ENCODE measurements around the gene GPR78. TPM values are rescaled to one million over a fixed set of nuclear protein-coding genes. Genes with fewer than 3 reads are reported as not detected.

GPR78 gene
- total RNA-seq, 2 donors from 2014 or later: not detected

DNA sequence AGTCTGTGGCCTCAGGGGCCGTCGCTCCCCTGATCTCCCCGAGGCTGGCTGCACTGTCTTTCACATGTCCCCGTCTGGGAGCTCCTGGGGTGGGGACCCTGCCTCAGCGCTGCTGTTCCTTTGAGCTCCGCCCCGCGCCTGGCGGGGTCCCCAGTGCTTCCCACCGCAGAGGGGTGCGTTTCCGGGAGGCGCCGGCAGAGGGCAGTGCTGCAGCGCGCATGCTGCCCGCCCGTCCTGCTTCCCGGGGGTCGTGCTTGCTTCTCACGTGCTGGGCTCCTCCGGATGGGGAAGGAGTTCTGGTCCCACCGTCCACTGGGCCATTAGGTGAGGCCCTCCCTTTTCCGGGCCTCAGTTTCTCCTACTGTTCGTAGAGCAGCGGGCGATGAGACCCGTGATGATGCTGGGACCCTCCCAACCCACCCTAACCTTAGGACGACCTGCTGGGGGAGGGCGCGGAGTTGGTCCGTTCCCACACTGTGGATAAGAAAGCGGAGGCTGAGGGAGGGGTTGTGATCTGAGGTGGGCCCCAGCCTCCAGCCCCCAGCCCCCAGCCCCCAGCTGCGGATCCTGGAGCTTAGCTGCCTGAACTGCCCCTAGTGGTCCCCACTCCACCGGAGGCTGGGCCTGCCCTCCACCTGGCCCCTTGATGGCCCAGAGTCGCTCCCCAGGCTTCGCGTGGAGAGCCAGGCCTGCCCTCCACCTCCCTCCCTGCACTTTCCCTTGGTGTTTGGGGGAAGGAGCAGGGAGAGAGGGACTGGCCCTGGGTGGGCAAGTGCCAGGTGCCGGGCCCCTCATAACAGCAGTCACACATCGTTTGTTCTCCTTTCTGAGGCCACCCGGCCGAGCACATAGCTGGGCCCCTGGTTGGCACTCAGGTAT, 27.6 kb downstream of the GPR78 start:
- DNase-seq (ENCODE audit: low spot score): no peak
- Histone ChIP-seq H3K27ac (no peak overlapping the region), H3K4me1 (peaks cover 0 to 7% of the 10 kb centered on the region in 2 donors), H3K27me3 (no peaks in the 10 kb centered on the region), H3K4me3 (no peak overlapping the region), H3K36me3 (no peaks in the 10 kb centered on the region), H3K9me3 (no peaks in the 10 kb centered on the region)
- TF ChIP-seq, protein P1, sequence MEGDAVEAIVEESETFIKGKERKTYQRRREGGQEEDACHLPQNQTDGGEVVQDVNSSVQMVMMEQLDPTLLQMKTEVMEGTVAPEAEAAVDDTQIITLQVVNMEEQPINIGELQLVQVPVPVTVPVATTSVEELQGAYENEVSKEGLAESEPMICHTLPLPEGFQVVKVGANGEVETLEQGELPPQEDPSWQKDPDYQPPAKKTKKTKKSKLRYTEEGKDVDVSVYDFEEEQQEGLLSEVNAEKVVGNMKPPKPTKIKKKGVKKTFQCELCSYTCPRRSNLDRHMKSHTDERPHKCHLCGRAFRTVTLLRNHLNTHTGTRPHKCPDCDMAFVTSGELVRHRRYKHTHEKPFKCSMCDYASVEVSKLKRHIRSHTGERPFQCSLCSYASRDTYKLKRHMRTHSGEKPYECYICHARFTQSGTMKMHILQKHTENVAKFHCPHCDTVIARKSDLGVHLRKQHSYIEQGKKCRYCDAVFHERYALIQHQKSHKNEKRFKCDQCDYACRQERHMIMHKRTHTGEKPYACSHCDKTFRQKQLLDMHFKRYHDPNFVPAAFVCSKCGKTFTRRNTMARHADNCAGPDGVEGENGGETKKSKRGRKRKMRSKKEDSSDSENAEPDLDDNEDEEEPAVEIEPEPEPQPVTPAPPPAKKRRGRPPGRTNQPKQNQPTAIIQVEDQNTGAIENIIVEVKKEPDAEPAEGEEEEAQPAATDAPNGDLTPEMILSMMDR (IDR thresholded peaks at IDR 0.05): peak; percentile 96 to 97

DNA sequence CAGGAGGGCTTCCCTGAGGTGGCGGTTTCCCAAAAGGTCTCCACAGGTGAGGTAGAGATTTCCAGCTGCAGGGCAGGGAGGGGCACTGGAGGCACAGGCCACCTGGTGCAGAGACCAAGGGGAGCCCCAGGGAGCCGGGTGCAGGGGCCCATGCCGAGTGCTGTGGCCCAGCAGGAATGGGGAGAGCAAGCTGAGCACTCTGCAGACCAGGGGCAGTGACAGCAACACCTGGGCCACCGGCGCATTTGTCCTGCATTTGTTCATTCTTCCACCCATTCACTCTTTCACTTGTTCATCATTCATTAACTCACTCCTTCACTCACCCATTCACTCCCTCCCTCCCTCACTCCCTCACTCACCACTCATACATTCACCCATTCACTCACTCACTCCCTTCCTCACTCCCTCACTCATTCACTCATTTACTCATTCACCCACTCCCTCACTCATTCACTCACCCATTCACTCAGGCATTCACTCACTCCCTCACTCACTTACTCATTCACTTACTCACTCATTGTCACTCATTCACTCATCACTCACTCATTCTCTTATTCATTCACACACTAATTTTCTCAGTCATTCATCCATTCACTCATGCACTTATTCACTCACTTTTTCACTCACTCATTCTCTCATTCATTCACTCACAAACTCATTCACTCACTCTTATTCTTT, 28.7 kb downstream of the GPR78 start:
- Histone ChIP-seq H3K9me3 (no peaks in the 10 kb centered on the region), H3K4me1 (peaks cover 0 to 7% of the 10 kb centered on the region in 2 donors), H3K4me3 (no peak overlapping the region), H3K36me3 (no peaks in the 10 kb centered on the region), H3K27me3 (no peaks in the 10 kb centered on the region), H3K27ac (no peak overlapping the region)
- DNase-seq (ENCODE audit: low spot score): no peak
- TF ChIP-seq, protein P1 (IDR thresholded peaks at IDR 0.05): no peak

DNA sequence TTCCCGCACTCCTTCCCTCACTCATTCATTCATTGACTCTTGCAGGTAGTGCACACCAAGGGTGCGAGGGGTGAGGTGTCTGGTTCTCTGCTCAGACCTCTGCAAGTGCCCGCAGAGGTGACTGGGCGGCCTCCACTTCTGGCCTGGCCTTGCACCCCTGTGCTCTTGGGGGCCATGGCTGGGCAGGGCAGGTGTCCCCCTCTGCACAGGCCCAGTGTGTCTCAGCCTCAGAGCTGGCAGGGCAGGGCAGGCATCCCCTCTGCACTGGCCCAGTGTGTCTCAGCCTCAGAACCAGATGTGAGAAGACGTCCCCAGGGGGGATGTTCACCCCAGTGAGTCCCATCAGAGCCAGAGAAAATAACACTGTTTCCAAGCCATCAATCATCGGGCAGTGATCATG, 29.2 kb downstream of the GPR78 start:
- DNase-seq (ENCODE audit: low spot score): no peak
- no peak overlapping the region for H3K4me3 ChIP-seq
- peaks cover 0 to 7% of the 10 kb centered on the region in 2 donors for H3K4me1 ChIP-seq
- H3K9me3 ChIP-seq: no peaks in the 10 kb centered on the region
- no peaks in the 10 kb centered on the region for H3K36me3 ChIP-seq
- H3K27ac ChIP-seq: no peak overlapping the region
- TF ChIP-seq, protein P1 (IDR thresholded peaks at IDR 0.05): no peak
- no peaks in the 10 kb centered on the region for H3K27me3 ChIP-seq

DNA sequence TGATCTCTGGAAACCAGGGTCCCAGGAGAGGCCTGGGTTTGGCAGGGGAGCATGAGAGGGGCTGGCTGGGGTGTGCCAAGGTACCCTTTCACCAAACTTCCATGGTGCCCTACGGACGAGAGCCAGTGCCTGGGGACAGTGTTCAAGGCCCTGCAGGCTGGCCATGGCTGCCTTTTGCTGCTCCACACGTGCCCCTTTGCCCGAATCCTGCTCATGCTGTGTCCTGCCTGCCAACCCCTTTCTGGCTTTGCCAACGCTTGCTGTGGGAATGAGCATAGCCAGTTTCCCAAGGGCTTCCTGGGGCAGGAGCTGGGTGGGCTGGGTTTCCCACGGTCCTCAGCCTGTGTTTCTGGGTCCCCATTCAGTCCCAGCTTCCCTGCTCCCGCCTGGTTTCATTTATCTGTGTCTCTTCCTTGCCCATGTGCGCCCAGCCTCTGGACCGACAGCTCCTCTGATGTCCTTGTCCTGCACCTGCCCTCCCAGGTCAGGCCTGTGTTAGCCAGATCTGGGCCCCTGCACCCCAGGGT, 29.7 kb downstream of the GPR78 start:
- Histone ChIP-seq H3K27ac (no peak overlapping the region), H3K4me1 (peaks cover 0 to 7% of the 10 kb centered on the region in 2 donors), H3K36me3 (no peaks in the 10 kb centered on the region), H3K9me3 (no peaks in the 10 kb centered on the region), H3K27me3 (no peaks in the 10 kb centered on the region), H3K4me3 (no peak overlapping the region)
- no peak for DNase-seq (ENCODE audit: low spot score)
- TF ChIP-seq, protein P1 (IDR thresholded peaks at IDR 0.05): no peak

DNA sequence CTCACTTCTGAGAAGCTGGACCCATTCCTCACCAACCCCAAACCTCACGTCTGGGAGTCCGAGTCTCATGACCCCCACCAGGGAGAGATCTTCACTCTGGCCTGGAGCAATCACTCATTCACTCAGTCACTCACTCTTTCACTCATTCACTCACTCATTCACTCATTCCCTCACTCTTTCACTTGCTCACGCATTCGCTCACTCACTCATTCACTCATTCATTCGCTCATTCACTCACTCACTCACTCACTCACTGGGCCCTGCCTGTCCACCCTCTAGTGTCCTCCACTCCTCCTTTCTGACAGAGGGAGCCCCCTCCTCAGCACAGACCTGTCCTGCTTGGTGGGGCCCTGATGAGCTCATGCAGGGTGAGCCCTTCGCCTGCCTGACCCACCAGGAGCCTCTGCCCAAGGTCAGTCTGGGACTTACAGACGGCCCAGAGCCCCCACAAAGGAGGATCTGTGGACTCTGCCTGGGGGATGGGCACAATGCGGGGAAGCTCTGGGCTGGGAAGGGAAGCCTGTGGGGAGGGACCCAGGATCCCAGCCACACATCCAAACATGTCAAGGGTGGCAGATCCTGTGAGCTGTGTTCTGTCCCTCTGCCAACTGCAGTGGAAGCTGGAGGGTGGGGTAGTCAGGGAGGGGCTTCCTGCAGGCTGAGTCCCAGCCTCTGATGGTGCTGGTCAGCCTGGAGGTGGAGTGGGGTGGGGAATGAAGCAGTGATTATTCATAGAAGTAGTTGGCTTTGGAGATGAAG, 30.8 kb downstream of the GPR78 start:
- Histone ChIP-seq H3K27me3 (no peaks in the 10 kb centered on the region), H3K9me3 (no peaks in the 10 kb centered on the region), H3K36me3 (no peaks in the 10 kb centered on the region), H3K4me1 (peaks cover 0 to 7% of the 10 kb centered on the region in 2 donors), H3K27ac (no peak overlapping the region), H3K4me3 (no peak overlapping the region)
- no peak for DNase-seq (ENCODE audit: low spot score)
- TF ChIP-seq, protein P1 (IDR thresholded peaks at IDR 0.05): no peak

Measured in right atrium auricular region (tissue), 2 donors.